Activated T-cell treated with anti-CD3 and anti-CD28 coated beads, Interleukin-2, amount 50 U/mL, for 1 hour (primary cell): ENCODE data around the gene CHAF1B.
"Not testable (repeated sequence)": the region's sequence is repeated elsewhere in the genome, so short reads cannot be mapped to it uniquely, and the experiment has no call there.

ENCODE experiments used
- DNase-seq: peaks from one replicate; pipeline ENCODE4 v3.0.0-alpha.2; 2020

The CHAF1B gene

DNA sequence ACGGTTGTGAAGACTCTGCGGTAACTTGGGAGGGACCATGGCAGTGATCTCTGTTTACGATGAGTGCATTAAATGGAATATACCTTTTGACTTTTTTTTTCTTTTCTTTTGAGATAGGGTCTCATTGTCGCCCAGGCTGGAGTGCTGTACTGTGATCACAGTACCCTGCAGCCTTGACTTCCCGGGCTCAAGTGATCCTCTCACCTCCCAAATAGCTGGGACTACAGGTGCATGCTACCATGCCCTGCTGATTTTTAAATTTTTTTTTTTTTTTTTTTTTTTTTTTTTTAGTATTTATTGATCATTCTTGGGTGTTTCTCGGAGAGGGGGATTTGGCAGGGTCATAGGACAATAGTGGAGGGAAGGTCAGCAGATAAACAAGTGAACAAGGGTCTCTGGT is 6.5 kb downstream of the CHAF1B start:
- DNase-seq = not testable (repeated sequence)

DNA sequence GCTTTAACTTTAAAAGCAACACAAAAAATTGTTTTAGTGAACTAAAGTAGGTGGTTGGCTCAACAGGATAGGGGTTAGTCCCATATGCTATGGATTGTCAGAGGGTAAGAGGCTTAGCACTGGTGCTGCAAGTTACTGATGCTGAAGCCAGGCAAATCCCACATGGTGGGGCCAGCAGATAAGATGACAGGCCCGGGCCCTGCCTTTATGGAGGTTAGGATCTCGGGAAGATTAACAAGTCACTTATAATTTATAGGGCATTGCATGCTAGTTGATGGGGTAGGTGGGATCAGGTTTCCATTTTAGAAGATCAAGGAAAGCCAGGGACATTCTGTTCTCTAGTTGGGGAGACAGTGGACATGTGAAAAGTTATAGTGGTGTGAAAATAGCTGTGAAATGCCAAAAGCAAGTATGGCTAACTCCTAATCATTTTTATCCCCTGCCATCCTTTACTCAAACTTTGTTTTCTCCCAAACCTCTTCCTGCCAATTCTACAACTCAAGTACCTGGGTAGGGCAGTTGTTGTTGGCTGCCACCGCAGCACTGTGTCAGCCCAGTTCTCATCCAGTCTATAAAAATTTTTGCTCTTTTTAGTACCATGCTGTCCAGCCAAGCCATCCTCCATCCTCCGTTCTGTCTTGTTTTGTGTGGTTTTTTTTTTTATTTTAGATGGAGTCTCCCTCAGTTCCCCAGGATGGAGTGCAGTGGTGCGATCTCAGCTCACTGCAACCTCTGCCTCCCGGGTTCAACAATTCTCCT is 10.3 kb downstream of the CHAF1B start:
- DNase-seq = no peak

DNA sequence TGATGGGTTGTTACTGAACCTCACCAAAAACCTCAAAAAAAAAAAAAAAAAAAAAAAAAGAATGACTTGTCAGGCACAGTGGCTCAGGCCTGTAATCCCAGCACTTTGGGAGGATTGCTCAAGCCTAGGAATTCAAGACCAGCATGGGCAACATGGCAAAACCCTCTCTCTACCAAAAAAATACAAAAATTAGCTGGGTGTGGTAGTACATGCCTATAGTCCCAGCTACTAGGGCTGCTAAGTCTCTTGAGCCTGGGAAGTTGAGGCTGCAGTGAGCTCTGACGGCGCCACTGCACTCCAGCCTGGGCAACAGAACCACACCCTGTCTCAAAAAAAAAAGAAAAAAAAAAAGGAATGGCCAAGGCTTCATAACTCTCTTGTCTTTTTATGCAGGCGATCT is 11.1 kb downstream of the CHAF1B start:
- DNase-seq = no peak

DNA sequence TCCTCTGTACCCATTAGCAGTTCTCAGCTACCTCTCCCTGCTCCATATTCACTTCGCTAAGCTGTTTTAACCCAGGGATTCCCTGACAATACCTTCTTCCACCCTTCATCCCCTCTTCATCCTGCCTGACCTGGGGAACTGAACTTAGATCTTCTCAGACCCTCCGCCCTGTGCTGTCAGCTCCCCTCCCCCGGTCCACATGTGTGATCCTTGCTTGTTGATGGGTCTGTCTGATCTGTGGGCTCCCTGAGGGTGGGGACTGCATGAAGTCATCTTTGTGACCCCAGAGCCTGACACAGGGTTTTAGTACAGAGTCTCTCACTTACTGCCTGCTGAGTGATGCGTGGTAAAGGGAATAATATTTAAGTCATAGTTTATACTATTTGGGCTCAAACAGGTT is 11.8 kb downstream of the CHAF1B start:
- DNase-seq = no peak

- no peak for DNase-seq
Observed at GRCh38 chr21:36397606-36398005, 12.4 kb downstream of the CHAF1B start.

- DNase-seq = not testable (repeated sequence)
Observed at GRCh38 chr21:36399736-36400135, 14.5 kb downstream of the CHAF1B start.

DNA sequence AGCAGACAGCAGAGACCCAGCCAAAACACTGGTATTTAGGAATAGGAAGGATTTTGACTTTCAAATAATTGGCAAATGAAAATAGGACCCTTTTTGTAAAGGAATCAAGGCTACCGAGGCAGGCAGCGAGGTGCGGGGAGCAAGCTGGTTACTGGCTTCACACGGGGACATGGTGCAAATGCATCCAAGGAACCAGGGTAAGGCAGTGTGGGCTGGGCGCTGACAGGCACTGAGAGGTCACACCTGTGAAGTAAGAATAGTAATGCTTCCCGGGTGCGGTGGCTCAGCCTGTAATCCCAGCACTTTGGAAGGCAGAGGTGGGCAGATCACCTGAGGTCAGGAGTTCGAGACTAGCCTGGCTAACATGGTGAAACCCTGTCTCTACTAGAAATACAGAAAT is 15.5 kb downstream of the CHAF1B start:
- DNase-seq = no peak

GRCh38 chr21:36402339-36402738 is 17.1 kb downstream of the CHAF1B start:
- no peak for DNase-seq

DNA sequence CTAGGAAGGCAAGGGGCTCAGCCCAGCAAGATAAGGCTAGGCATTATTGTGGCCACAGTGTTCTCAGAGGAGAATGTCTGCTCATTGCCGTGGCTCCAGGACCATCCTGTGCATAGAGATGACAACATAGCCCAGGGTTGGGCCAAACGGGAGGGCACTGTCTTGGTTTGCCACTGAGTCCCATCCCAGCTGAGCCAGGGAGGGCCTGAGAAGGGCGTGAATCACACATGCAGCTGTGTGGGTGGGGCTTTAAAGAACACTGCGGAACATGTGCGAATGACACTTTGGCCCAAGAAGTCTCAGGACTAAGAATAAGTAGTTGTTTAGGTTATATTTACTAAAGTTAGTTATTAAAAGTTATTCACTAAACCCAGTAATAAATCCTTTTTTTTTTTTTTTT is 18.5 kb downstream of the CHAF1B start:
- DNase-seq = no peak

DNA sequence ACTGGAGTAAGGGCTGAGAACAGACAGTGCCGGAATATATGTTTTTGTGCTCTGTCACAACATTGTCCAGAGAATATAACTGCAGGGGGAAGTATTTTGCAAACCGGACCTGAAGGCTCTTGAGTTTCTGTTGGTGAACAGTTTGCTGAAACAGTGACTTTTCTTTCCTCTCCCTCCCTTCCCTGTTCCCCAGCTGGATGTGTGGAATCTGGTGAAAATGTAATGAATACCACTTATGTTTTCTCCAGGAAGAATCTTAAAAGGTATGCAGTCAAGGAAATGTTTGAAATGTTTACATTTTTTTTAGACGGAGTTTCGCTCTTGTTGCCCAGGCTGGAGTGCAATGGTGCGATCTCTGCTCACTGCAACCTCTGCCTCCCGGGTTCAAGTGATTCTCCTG is 23.4 kb downstream of the CHAF1B start:
- no peak for DNase-seq

DNA sequence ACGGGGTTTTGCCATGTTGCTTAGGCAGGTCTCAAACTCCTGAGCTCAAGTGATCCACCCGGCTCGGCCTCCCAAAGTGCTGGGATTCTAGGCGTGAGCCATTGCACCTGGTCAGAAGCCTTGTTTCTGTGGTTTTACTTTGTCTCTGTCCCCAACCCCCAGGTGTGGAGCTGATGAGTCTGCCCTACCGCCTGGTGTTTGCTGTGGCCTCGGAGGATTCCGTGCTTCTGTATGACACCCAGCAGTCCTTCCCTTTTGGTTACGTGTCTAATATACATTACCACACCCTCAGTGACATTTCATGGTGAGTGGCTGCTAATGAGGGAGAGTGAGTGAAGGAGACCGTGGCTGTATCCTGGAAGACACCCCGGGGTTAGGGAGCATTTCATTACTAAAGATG is 26.1 kb downstream of the CHAF1B start:
- DNase-seq = no peak

- DNase-seq = no peak
Observed at GRCh38 chr21:36412916-36413315, 27.7 kb downstream of the CHAF1B start.

- DNase-seq = no peak
Observed at GRCh38 chr21:36415375-36415774, 30.2 kb downstream of the CHAF1B start.

DNA sequence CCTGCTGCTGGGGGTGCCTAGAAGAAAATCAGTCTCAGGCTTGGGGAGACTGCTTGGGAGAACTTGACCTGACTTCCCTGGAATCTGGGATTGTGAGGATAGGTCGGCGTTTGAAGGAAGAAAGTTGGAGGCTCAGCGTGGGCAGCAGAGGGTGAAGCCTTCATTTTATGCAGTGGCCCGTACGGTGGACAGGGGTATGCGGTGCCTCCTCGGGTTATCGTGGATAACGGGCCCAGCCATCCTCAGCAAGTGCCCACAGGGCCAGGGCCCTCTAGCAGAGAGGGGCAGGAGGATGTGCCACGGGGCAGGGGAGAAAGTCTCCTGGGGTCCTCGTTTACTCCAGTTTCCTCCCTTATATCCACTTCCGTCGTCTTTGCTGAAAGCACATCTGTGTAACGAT is 34.0 kb downstream of the CHAF1B start:
- DNase-seq = no peak

DNA sequence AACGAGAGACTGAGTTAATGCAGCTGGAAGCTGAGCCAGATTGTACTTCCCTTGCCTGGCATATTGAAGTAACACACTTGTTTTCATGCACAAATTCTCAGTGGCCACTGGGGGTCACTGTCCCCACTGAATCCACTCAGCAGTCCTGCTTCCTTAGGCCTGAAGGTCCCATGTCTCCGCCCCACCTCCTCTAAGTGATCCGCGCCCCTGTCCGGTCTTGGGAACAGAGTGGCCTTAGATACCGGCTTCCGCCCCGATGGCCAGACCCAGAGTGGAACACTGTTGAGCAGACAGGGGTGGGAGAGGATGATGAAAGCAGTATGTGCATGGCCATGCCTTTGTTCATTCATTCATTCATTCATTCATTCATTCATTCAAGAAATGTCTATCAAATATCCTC is 34.8 kb downstream of the CHAF1B start:
- peak; percentile 35 for DNase-seq

DNA sequence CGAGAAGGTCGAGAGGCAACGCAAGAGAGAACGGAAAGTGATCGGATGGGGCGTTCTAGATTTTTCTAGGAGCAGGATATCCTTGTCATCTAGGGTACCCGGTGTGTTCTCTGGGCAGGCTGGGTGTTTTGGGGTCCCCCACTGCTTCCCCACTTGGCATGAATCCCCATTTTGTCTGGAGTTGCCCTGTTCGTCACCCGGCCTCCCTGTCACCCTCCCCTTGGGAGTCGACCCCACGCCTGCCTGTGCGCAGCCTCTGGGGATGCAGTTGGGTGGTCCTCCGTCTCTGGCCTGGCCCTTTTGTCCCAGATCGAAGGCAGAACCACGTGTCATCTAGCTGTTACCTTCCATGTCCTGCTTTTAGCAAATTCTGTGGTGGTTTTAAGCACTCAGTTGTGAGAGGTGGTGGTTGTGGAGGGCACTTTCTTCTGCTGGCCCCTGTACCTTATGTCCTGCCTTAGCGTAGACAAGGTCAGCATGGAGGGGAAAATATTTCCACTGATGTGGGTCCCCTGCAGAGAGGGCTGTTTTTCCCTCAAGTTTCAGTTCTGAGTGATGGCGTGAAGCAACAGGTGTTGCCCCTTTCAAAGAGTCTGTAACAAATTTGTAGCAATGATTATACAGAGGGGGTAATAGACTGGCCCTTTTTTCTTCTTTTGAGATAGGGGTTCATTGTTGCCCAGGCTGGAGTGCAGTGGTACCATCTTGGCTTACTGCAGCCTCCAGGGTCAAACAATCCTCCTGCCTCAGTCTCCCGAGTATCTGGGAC is 35.6 kb downstream of the CHAF1B start:
- DNase-seq = no peak

DNA sequence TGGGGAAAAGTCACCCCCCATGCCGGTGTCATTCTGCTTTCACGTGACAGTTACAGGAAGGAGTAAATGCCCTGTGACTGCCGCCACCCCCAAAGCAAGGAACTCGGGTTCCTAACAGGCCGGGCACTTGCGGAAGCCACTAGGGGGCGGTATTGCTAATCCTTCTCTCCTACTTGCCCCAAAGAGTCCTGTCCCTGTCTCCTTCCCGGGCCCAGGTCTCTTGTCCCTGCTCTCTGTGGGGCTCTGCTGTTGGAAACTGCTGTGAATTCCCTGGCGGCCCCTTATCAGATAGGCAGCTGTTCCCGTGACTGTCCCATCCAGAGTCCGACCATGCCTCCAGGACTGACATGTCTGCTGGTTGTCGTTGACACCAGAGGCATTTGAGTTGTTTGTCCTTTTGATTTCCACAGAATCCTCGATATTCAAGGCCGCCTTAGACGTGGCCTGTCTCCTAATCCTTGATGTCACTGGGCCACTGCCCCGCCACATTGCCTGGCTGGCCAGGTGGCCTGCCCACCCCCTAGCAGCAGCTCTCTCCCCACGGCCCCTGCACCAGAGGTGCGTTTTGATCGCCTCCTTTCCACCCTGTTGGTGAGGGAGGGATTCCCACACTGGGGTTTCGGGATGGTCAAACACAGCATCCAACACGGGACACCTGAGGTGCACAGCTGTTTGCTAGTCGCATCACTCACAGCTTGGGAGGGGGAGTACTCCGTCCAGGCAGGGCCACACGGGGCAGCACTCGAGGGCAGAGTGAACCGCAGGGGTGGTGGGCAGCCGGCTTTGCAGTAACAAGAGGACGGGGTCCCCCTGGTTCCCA is 37.3 kb downstream of the CHAF1B start:
- no peak for DNase-seq

DNA sequence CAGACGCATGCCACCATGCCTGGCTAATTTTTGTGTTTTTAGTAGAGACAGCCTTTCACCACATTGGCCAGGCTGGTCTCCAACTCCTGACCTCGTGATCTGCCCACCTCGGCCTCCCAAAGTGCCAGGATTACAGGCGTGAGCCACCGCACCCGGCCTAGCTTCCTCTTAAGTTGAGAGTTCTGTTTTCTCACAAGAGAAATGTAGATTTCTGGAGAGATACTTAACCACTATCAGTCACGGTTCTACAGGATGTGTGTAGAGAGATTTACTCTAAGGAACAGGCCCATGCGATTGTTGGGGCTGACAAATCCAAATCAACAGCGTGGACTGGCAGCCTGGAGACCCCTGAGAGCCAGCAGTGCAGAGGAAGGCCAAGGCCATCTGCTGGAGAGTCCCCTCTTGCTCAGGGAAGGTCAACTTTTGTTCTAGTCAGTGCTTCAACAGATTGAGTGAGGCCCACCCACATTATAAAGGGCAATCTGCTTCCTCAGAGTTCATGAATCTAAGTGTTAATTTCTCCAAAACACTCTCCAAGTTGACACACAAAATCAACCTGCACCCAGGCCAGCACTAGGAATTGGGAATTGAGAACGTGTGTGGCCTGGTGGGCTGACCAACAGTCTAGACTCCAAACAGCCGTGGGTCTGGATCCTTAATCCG is 38.7 kb downstream of the CHAF1B start:
- DNase-seq = no peak

GRCh38 chr21:36424592-36424991 is 39.4 kb downstream of the CHAF1B start:
- no peak for DNase-seq

DNA sequence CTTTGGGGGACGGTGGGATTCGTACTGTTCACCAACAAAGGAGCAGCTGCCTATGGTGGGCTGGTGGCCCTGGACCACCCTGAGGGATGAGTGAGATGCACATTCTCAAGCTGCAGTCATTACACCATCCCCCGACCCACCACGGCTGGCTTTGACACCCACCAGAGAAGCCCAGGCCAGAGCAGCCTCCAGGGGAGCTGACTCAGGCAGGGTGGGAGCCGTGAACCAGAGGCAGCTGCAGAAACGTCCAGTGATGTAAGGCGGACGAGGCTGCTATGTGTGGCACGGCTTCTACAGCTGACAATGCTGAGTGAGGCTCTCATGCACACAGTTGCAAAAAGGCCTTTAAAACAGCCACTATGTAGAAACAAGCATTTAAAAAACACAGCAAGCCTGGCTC is 40.1 kb downstream of the CHAF1B start:
- DNase-seq = no peak

DNA sequence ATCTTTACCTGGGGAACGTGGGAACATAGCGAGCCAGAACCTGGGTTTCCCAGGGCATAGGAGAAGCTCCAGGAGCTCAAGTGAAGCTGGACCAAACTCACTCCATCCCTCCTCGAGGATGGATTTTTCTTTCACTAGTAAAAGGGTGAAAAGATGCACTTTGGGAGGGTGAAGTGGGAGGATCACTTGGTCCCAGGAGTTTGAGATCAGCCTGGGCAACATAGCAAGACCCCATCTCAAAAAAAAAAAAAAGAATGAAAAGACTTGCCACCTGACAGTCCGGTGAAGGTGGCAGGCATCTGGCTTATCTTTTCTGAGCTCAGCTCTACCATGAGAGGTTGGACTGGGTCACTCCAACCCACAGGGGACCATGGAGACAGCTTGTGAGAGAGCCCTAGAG is 42.3 kb downstream of the CHAF1B start:
- no peak for DNase-seq

GRCh38 chr21:36428761-36429432 is 43.7 kb downstream of the CHAF1B start:
- DNase-seq = no peak
